ENCODE results near the gene EP400. TPM values are rescaled to one million over a fixed set of nuclear protein-coding genes. Genes with fewer than 3 reads are reported as not detected.

EP400 gene
- total and polyA plus RNA-seq, 2 of the 4 experiments (the other 2 are of a cell fraction), result 4.3 to 11.4 TPM

DNA sequence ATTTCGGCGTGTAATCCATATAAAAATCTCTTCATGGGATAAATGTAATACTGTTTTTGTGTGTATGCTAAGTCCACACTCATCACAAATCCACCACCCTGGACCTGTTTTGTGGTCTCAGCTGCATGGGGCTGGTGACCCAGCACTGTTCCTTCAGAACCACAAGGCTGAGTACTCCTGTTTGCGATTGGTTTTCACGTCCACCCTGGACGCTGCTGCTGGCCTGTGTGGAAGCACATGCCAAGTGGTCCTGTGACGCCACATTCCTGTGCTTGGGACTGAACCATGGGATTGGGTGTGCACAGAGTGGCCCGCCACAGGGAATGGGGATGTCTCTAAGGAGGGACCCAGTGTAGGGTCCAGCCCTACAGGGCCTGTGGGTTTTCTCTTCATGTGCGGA, 16.4 kb upstream of the EP400 start:
- Histone ChIP-seq H2BK5ac (ENCODE audit: low read depth, low read length, poor library complexity, severe bottlenecking) (no peak overlapping the region), H3K14ac (replicated peaks; ENCODE audit: low read depth, low read length) (no peak overlapping the region), H2BK15ac (ENCODE audit: low read depth, low read length) (no peak overlapping the region), H3K18ac (ENCODE audit: low read depth, low read length) (no peak overlapping the region), H3K9ac (ENCODE audit: low read depth, low read length) (no peak overlapping the region), H3K27ac (ENCODE audit: insufficient read depth, low read length) (no peak overlapping the region), H4K5ac (ENCODE audit: low read depth, low read length) (no peak overlapping the region), H2AK9ac (replicated peaks; ENCODE audit: low read depth, low read length, poor library complexity) (no peak overlapping the region), H3K4me2 (ENCODE audit: low read depth, low read length) (no peak overlapping the region), H3K4ac (ENCODE audit: low read depth, low read length) (no peak overlapping the region), H3K79me1 (ENCODE audit: low read depth in 1 of 2, low read length in 2 of 2) (peaks cover 12 to 34% of the 10 kb centered on the region in 2 experiments), H3K9me1 (ENCODE audit: insufficient read depth, low read length) (peaks cover 9% of the 10 kb centered on the region; the same call in 1 of the 2 replicates), H3K4me1 (ENCODE audit: control insufficient read depth, insufficient read depth, low read length) (peaks cover 2% of the 10 kb centered on the region), H2AFZ (replicated peaks; ENCODE audit: low read length, poor library complexity) (no peak overlapping the region), H3K23ac (ENCODE audit: low read depth, low read length) (no peak overlapping the region), H3K56ac (ENCODE audit: extremely low read depth, insufficient read depth, low read length) (no peak overlapping the region), H2BK20ac (ENCODE audit: low read depth, low read length) (no peak overlapping the region), H2BK120ac (ENCODE audit: low read depth, low read length) (no peak overlapping the region), H4K20me1 (ENCODE audit: insufficient read depth, low read length) (peaks cover 9% of the 10 kb centered on the region; the same call in 1 of the 2 replicates), H3K4me3 (ENCODE audit: insufficient read depth, low read depth, low read length) (no peak overlapping the region), H2AK5ac (ENCODE audit: low read depth, low read length) (no peak overlapping the region), H3K27me3 (ENCODE audit: control insufficient read depth, insufficient read depth, low read length) (no peaks in the 10 kb centered on the region), H4K91ac (ENCODE audit: insufficient read depth, low read depth, low read length) (no peak overlapping the region), H3K36me3 (ENCODE audit: control insufficient read depth, insufficient read depth, low read length) (peaks cover 28% of the 10 kb centered on the region), H4K8ac (ENCODE audit: low read depth in 2 of 2, low read length in 2 of 2) (no peak overlapping the region), H3K9me3 (ENCODE audit: control insufficient read depth, insufficient read depth, low read length) (no peaks in the 10 kb centered on the region)
- CTCF ChIA-PET, result no interaction called here
- no TSS peak for BruUV-seq (replicated peaks)
- POLR2A ChIA-PET (ENCODE audit: unreplicated experiment), result no interaction called here
- WGBS, 2 experiments (ENCODE audit: extremely low coverage in 2 of 2, insufficient read length in 1 of 2), result 91% methylated on average over 4 of the region's 8 CpGs; no CpG with 5 or more reads in 1 of the 2 experiments
- DNase-seq (no peak), ATAC-seq (ENCODE audit: low read depth) (no peak)
- TF ChIP-seq BHLHE40 (IDR thresholded peaks at IDR 0.05; ENCODE audit: low read depth, low read length) (no peak), RAD21 (IDR thresholded peaks at IDR 0.05; ENCODE audit: low read length) (no peak), MAZ (IDR thresholded peaks at IDR 0.05; ENCODE audit: borderline replicate concordance, low read depth, low read length) (no peak), USF2 (IDR thresholded peaks at IDR 0.05; ENCODE audit: low read depth, low read length) (no peak), CHD1 (IDR thresholded peaks at IDR 0.05; ENCODE audit: low read depth, low read length) (no peak), FOS (IDR thresholded peaks at IDR 0.05; ENCODE audit: low read depth, low read length) (no peak), NFE2L2 (IDR thresholded peaks at IDR 0.05; ENCODE audit: low read depth, low read length) (no peak), SMC3 (IDR thresholded peaks at IDR 0.05; ENCODE audit: low read depth, low read length) (no peak), RFX5 (IDR thresholded peaks at IDR 0.05; ENCODE audit: low read depth, low read length) (no peak), CEBPB (IDR thresholded peaks at IDR 0.05; ENCODE audit: low read depth, low read length) (no peak), RCOR1 (IDR thresholded peaks at IDR 0.05; ENCODE audit: insufficient replicate concordance, low read length) (no peak), POLR2A (IDR thresholded peaks at IDR 0.05; ENCODE audit: low read depth, low read length) (no peak), MXI1 (IDR thresholded peaks at IDR 0.05; ENCODE audit: borderline replicate concordance, low read depth, low read length) (no peak), MAFK (IDR thresholded peaks at IDR 0.05; ENCODE audit: low read depth, low read length) (no peak)
- TF ChIP-seq, protein P1, sequence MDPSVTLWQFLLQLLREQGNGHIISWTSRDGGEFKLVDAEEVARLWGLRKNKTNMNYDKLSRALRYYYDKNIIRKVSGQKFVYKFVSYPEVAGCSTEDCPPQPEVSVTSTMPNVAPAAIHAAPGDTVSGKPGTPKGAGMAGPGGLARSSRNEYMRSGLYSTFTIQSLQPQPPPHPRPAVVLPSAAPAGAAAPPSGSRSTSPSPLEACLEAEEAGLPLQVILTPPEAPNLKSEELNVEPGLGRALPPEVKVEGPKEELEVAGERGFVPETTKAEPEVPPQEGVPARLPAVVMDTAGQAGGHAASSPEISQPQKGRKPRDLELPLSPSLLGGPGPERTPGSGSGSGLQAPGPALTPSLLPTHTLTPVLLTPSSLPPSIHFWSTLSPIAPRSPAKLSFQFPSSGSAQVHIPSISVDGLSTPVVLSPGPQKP (IDR thresholded peaks at IDR 0.05; ENCODE audit: borderline replicate concordance, low read depth, low read length), result no peak
- TF ChIP-seq, protein P2, sequence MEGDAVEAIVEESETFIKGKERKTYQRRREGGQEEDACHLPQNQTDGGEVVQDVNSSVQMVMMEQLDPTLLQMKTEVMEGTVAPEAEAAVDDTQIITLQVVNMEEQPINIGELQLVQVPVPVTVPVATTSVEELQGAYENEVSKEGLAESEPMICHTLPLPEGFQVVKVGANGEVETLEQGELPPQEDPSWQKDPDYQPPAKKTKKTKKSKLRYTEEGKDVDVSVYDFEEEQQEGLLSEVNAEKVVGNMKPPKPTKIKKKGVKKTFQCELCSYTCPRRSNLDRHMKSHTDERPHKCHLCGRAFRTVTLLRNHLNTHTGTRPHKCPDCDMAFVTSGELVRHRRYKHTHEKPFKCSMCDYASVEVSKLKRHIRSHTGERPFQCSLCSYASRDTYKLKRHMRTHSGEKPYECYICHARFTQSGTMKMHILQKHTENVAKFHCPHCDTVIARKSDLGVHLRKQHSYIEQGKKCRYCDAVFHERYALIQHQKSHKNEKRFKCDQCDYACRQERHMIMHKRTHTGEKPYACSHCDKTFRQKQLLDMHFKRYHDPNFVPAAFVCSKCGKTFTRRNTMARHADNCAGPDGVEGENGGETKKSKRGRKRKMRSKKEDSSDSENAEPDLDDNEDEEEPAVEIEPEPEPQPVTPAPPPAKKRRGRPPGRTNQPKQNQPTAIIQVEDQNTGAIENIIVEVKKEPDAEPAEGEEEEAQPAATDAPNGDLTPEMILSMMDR (conservative IDR thresholded peaks at IDR 0.05; ENCODE audit: low read depth, low read length), result no peak
- dilution Hi-C loops (cut with HindIII; ENCODE audit: low sequenced_read_pairs, unreplicated experiment) (no loop called here), intact Hi-C loops (cut with micrococcal nuclease) (no loop called here), in situ Hi-C loops (cut with MboI; ENCODE audit: low sequenced_read_pairs) (no loop called here)
